IMR-90 (cell line): ENCODE results near the gene DOCK6. TPM values are rescaled to one million over a fixed set of nuclear protein-coding genes. Genes with fewer than 3 reads are reported as not detected.

Experiments
- ATAC-seq: fragments of 200-7000 bp; cut with Tn5 transposase; 2 replicates; pipeline ENCODE4 v1.9.1; 2020; ENCODE audit warnings: low read depth, mild to moderate bottlenecking, moderate library complexity
- BruUV-seq: library from RNA; stranded (reverse); fragments of 400-500 nt; replicated peaks from 2 replicates; lab custom pipeline; 2021; lab: Mats Ljungman, UMichigan
- CTCF ChIA-PET: fragments of 300-600 bp; formaldehyde crosslinking; extraction: SDS; loops from one replicate; lab custom pipeline; 2021; ENCODE audit warnings: antibody characterized with exemption; lab: Yijun Ruan, JAX
- POLR2A ChIA-PET: fragments of 300-600 bp; sonication (Branson Sonifier 250); formaldehyde crosslinking; loops from one replicate; lab custom pipeline; 2022; ENCODE audit warnings: antibody characterized with exemption; ENCODE audit not compliant: unreplicated experiment; lab: Charles Lee
- DNase-seq: peaks from one replicate; pipeline ENCODE4 v3.0.0; 2013
- H2AFZ ChIP-seq: replicated peaks from 2 replicates; pipeline ENCODE3; 2013; ENCODE audit warnings: low read length, mild to moderate bottlenecking; ENCODE audit not compliant: poor library complexity
- H2AK5ac ChIP-seq: 2 replicates; pipeline ENCODE4 v1.6.1; 2013; ENCODE audit warnings: low read depth, low read length, inconsistent platforms
- H2AK9ac ChIP-seq: replicated peaks from 2 replicates; pipeline ENCODE3; 2013; ENCODE audit warnings: mild to moderate bottlenecking, low read depth, low read length, moderate library complexity; ENCODE audit not compliant: poor library complexity
- H2BK120ac ChIP-seq: 2 replicates; pipeline ENCODE4 v1.6.1; 2013; ENCODE audit warnings: low read depth, low read length, inconsistent platforms
- H2BK15ac ChIP-seq: 3 replicates; pipeline ENCODE4 v1.6.1; 2013; ENCODE audit warnings: low read depth, low read length, inconsistent platforms
- H2BK20ac ChIP-seq: 2 replicates; pipeline ENCODE4 v1.6.1; 2013; ENCODE audit warnings: low read depth, mild to moderate bottlenecking, inconsistent platforms, low read length, moderate library complexity
- H2BK5ac ChIP-seq: 2 replicates; pipeline ENCODE4 v1.6.1; 2013; ENCODE audit warnings: mild to moderate bottlenecking, low read depth, low read length, inconsistent platforms; ENCODE audit not compliant: poor library complexity, severe bottlenecking
- H3K14ac ChIP-seq: replicated peaks from 2 replicates; pipeline ENCODE4 v1.6.1; 2013; ENCODE audit warnings: low read depth, low read length, inconsistent platforms
- H3K18ac ChIP-seq: 2 replicates; pipeline ENCODE4 v1.6.1; 2013; ENCODE audit warnings: low read depth, low read length, control low read depth
- H3K23ac ChIP-seq: 2 replicates; pipeline ENCODE4 v1.6.1; 2013; ENCODE audit warnings: low read depth, low read length, inconsistent platforms
- H3K27ac ChIP-seq: 2 replicates; pipeline ENCODE4 v1.5.1; 2013; ENCODE audit warnings: mild to moderate bottlenecking, control low read depth, low read length; ENCODE audit not compliant: insufficient read depth
- H3K27me3 ChIP-seq: 2 replicates; pipeline ENCODE4 v1.6.1; 2013; ENCODE audit warnings: low read length; ENCODE audit not compliant: control insufficient read depth, insufficient read depth
- H3K36me3 ChIP-seq: 2 replicates; pipeline ENCODE4 v1.6.1; 2013; ENCODE audit warnings: low read length, mixed read lengths; ENCODE audit not compliant: control insufficient read depth, insufficient read depth
- H3K4ac ChIP-seq: 2 replicates; pipeline ENCODE4 v1.6.1; 2013; ENCODE audit warnings: low read depth, low read length, inconsistent platforms
- H3K4me1 ChIP-seq: 2 replicates; pipeline ENCODE4 v1.6.1; 2013; ENCODE audit warnings: low read length, mixed read lengths; ENCODE audit not compliant: control insufficient read depth, insufficient read depth
- H3K4me2 ChIP-seq: 2 replicates; pipeline ENCODE4 v1.6.1; 2013; ENCODE audit warnings: low read depth, mild to moderate bottlenecking, control low read depth, low read length, moderate library complexity
- H3K4me3 ChIP-seq: 2 replicates; pipeline ENCODE4 v1.5.1; 2013; ENCODE audit warnings: low read depth, mild to moderate bottlenecking, control low read depth, low read length, moderate library complexity; ENCODE audit not compliant: insufficient read depth
- H3K56ac ChIP-seq: 2 replicates; pipeline ENCODE4 v1.6.1; 2013; ENCODE audit warnings: low read length, inconsistent platforms; ENCODE audit not compliant: insufficient read depth; ENCODE audit errors: extremely low read depth
- H3K79me1 ChIP-seq, 2 experiments: 2 replicates each; pipeline ENCODE4 v1.6.1; 2013; ENCODE audit warnings: low read length in 2 of 2, inconsistent platforms in 1 of 2, low read depth in 1 of 2
- H3K9ac ChIP-seq: 2 replicates; pipeline ENCODE4 v1.6.1; 2013; ENCODE audit warnings: low read depth, low read length, control low read depth
- H3K9me1 ChIP-seq: 2 replicates; pipeline ENCODE4 v1.6.1; 2013; ENCODE audit warnings: low read length, inconsistent platforms; ENCODE audit not compliant: insufficient read depth
- H3K9me3 ChIP-seq: 2 replicates; pipeline ENCODE4 v1.6.1; 2013; ENCODE audit warnings: low read length; ENCODE audit not compliant: control insufficient read depth, insufficient read depth
- H4K20me1 ChIP-seq: 2 replicates; pipeline ENCODE4 v1.6.1; 2013; ENCODE audit warnings: low read length, inconsistent platforms; ENCODE audit not compliant: insufficient read depth
- H4K5ac ChIP-seq: 2 replicates; pipeline ENCODE4 v1.6.1; 2013; ENCODE audit warnings: mild to moderate bottlenecking, low read depth, low read length, control low read depth
- H4K8ac ChIP-seq, 2 experiments: 2 replicates each; pipeline ENCODE4 v1.6.1; 2013; ENCODE audit warnings: low read depth in 2 of 2, low read length in 2 of 2, control low read depth in 1 of 2, inconsistent platforms in 1 of 2
- H4K91ac ChIP-seq: 2 replicates; pipeline ENCODE4 v1.6.1; 2013; ENCODE audit warnings: low read depth, low read length, inconsistent platforms; ENCODE audit not compliant: insufficient read depth
- CEBPB ChIP-seq: IDR thresholded peaks from 2 replicates; pipeline ENCODE4 v1.6.1; 2012; ENCODE audit warnings: low read depth, low read length, improper control_type of control experiment
- CHD1 ChIP-seq: IDR thresholded peaks from 2 replicates; pipeline ENCODE4 v1.6.1; 2012; ENCODE audit warnings: low read depth, low read length, improper control_type of control experiment
- MAFK ChIP-seq: IDR thresholded peaks from 2 replicates; pipeline ENCODE4 v1.6.1; 2012; ENCODE audit warnings: low read depth, low read length, improper control_type of control experiment
- MAZ ChIP-seq: IDR thresholded peaks from 2 replicates; pipeline ENCODE4 v1.6.1; 2012; ENCODE audit warnings: low read depth, mild to moderate bottlenecking, low read length, improper control_type of control experiment, moderate library complexity, borderline replicate concordance
- NFE2L2 ChIP-seq: fragments of 150-350 bp; IDR thresholded peaks from 2 replicates; pipeline ENCODE4 v1.6.1; 2016; ENCODE audit warnings: low read depth, mild to moderate bottlenecking, low read length
- RCOR1 ChIP-seq: IDR thresholded peaks from 2 replicates; pipeline ENCODE4 v1.6.1; 2012; ENCODE audit warnings: mild to moderate bottlenecking, low read length, improper control_type of control experiment; ENCODE audit not compliant: insufficient replicate concordance
- RFX5 ChIP-seq: IDR thresholded peaks from 2 replicates; pipeline ENCODE4 v1.8.0; 2012; ENCODE audit warnings: low read depth, mild to moderate bottlenecking, low read length, moderate library complexity
- SMC3 ChIP-seq: fragments of 150-350 bp; IDR thresholded peaks from 2 replicates; pipeline ENCODE4 v1.6.1; 2016; ENCODE audit warnings: low read depth, mild to moderate bottlenecking, antibody characterized with exemption, low read length, moderate library complexity
- USF2 ChIP-seq: fragments of 150-350 bp; IDR thresholded peaks from 2 replicates; pipeline ENCODE4 v1.6.1; 2017; ENCODE audit warnings: mild to moderate bottlenecking, antibody characterized with exemption, low read length, low read depth
- WGBS, 2 experiments: methylation state at CpG; one replicate each; pipeline versions ENCODE4 v1.1.5 to v1.1.7; 2013; ENCODE audit warnings: missing lambda C conversion rate in 2 of 2; ENCODE audit not compliant: insufficient read length in 1 of 2; ENCODE audit errors: extremely low coverage in 2 of 2; 5-methylcytosine and 5-hydroxymethylcytosine counted together
- dilution Hi-C: fragments of 300-500 bp; cut with HindIII; formaldehyde crosslinking; loops from one replicate; pipeline ENCODE4 v1.14.3; 2018; ENCODE audit warnings: low sequenced_read_pairs; ENCODE audit not compliant: unreplicated experiment
- in situ Hi-C: fragments of 300-500 bp; cut with MboI; formaldehyde crosslinking; loops from 3 replicates; pipeline ENCODE4 v1.14.3; 2019; ENCODE audit warnings: low sequenced_read_pairs, inconsistent platforms, mixed read lengths
- intact Hi-C: fragments of 100-400 bp; cut with micrococcal nuclease; formaldehyde crosslinking; loops from 2 replicates; pipeline ENCODE4 v1.10.0; 2022
- polyA plus RNA-seq, 3 experiments: library from polyadenylated mRNA; depleted of rRNA; stranded (reverse); fragments of >200 nt; gene quantifications; 2 replicates each; pipeline ENCODE4 v1.2.3, GENCODE V29; 2012; ENCODE audit warnings: low replicate concordance in 1 of 3
- total RNA-seq: library from RNA; depleted of rRNA; stranded (reverse); fragments of >200 nt; gene quantifications from 2 replicates; pipeline ENCODE4 v1.2.3, GENCODE V29; 2012
- TF ChIP-seq, protein P1 (sequence below): fragments of 150-350 bp; IDR thresholded peaks from 2 replicates; pipeline ENCODE4 v1.6.1; 2016; ENCODE audit warnings: low read depth, mild to moderate bottlenecking, low read length, moderate library complexity, borderline replicate concordance
- TF ChIP-seq, protein P2 (sequence below): conservative IDR thresholded peaks from 2 replicates; pipeline ENCODE4 v1.5.1; 2012; ENCODE audit warnings: mild to moderate bottlenecking, low read depth, low read length, improper control_type of control experiment

DOCK6 gene
- total and polyA plus RNA-seq, 2 of the 4 experiments (the other 2 are of a cell fraction), result 5.0 to 18.4 TPM

- TF ChIP-seq NFE2L2, result no peak
Measured at GRCh38 chr19:11281356-11282049, 19.2 kb upstream of the DOCK6 start (continued).

DNA sequence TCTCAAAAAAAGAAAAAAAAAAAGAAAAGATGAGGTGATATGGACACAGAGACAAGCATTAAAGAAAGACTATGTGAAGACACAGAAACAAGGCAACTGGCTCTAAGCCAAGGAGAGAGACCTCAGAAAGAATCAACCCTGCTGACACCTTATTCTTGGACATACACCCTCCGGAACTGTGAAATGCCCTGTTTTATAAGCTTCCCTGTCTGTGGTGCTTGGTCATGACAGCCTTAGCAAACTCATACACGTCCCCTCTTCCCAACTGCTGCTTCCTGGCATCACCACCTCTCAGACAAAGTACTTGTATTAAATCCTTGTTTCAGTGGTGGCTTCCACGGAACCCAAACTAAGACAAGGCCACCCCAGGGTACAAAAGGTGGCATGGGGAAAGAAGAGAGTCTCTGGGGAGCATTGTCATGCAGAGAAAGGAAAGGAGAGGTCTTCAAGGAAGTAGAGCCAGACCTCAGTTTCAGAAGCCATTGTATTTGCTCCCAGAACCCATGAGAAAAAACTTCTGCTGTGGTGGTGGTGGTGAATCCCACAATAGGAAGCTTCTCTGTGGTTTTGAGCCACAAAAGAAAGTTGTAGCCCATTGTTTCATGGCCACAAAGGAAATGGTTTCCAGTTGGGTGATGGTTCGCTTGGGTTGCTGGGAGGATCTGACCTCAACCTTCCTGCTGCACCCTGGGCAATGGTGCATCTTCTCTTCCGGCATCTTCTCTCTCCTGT lies 17.3 kb upstream of the DOCK6 start:
- Histone ChIP-seq H3K4me1 (no peaks in the 10 kb centered on the region), H2BK20ac (no peak overlapping the region), H2AK5ac (no peak overlapping the region), H4K5ac (no peak overlapping the region), H2BK15ac (no peak overlapping the region), H3K4me2 (no peak overlapping the region), H4K91ac (no peak overlapping the region), H3K9me3 (no peaks in the 10 kb centered on the region), H3K9ac (no peak overlapping the region), H4K20me1 (no peaks in the 10 kb centered on the region), H3K18ac (no peak overlapping the region), H2AK9ac (no peak overlapping the region), H2AFZ (no peak overlapping the region), H3K23ac (no peak overlapping the region), H3K56ac (no peak overlapping the region), H3K36me3 (no peaks in the 10 kb centered on the region), H3K4ac (no peak overlapping the region), H3K14ac (no peak overlapping the region), H4K8ac (no peak overlapping the region), H3K27ac (no peak overlapping the region), H3K4me3 (no peak overlapping the region), H2BK5ac (no peak overlapping the region), H2BK120ac (no peak overlapping the region), H3K9me1 (no peaks in the 10 kb centered on the region), H3K27me3 (peaks cover 5% of the 10 kb centered on the region), H3K79me1 (no peaks in the 10 kb centered on the region)
- BruUV-seq, result no TSS peak
- in situ Hi-C loops, result no loop called here
- WGBS, 2 experiments, result 50% methylated on average over 1 of the region's 5 CpGs; no CpG with 5 or more reads in 1 of the 2 experiments
- POLR2A ChIA-PET, result no interaction called here
- dilution Hi-C loops, result no loop called here
- intact Hi-C loops, result no loop called here
- CTCF ChIA-PET, result interaction anchor here (1.2 kb wide), 1 partner anchor 15 kb away, joined by 4 read pairs; no protein-coding TSS in a partner anchor
- ATAC-seq (no peak), DNase-seq (no peak)
- no peak for TF ChIP-seq CEBPB
- no peak for TF ChIP-seq RFX5
- no peak for TF ChIP-seq SMC3
- no peak for TF ChIP-seq CHD1
- no peak for TF ChIP-seq RCOR1
- TF ChIP-seq, protein P1, sequence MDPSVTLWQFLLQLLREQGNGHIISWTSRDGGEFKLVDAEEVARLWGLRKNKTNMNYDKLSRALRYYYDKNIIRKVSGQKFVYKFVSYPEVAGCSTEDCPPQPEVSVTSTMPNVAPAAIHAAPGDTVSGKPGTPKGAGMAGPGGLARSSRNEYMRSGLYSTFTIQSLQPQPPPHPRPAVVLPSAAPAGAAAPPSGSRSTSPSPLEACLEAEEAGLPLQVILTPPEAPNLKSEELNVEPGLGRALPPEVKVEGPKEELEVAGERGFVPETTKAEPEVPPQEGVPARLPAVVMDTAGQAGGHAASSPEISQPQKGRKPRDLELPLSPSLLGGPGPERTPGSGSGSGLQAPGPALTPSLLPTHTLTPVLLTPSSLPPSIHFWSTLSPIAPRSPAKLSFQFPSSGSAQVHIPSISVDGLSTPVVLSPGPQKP, result no peak
- TF ChIP-seq, protein P2, sequence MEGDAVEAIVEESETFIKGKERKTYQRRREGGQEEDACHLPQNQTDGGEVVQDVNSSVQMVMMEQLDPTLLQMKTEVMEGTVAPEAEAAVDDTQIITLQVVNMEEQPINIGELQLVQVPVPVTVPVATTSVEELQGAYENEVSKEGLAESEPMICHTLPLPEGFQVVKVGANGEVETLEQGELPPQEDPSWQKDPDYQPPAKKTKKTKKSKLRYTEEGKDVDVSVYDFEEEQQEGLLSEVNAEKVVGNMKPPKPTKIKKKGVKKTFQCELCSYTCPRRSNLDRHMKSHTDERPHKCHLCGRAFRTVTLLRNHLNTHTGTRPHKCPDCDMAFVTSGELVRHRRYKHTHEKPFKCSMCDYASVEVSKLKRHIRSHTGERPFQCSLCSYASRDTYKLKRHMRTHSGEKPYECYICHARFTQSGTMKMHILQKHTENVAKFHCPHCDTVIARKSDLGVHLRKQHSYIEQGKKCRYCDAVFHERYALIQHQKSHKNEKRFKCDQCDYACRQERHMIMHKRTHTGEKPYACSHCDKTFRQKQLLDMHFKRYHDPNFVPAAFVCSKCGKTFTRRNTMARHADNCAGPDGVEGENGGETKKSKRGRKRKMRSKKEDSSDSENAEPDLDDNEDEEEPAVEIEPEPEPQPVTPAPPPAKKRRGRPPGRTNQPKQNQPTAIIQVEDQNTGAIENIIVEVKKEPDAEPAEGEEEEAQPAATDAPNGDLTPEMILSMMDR, result no peak
- TF ChIP-seq MAZ, result no peak
- TF ChIP-seq NFE2L2, result no peak
- no peak for TF ChIP-seq USF2
- no peak for TF ChIP-seq MAFK
